ENCODE measurements around the gene TOR1AIP2. TPM values are rescaled to one million over a fixed set of nuclear protein-coding genes. Genes with fewer than 3 reads are reported as not detected.

Gene TOR1AIP2
- total and polyA plus RNA-seq, 10 of the 15 experiments (the other 5 are each of a cell fraction or from before 2014, with no cell fraction given) = 5.3 to 38.9 (median 15.4) TPM

- POLR2A ChIA-PET = no interaction called here
- Histone ChIP-seq H4K20me1 (ENCODE audit: control insufficient read depth, insufficient read depth) (no peaks in the 10 kb centered on the region), H3K79me2 (ENCODE audit: control insufficient read depth, insufficient read depth, low read length) (no peaks in the 10 kb centered on the region), H3K27ac (ENCODE audit: control insufficient read depth, insufficient read depth) (no peak overlapping the region), H3K36me3 (ENCODE audit: control insufficient read depth in 2 of 2, insufficient read depth in 2 of 2, low read length in 1 of 2) (peaks cover 0 to 9% of the 10 kb centered on the region in 2 experiments; a peak in 1 of 4 replicates), H3K27me3 (replicated peaks in 1 of 2; ENCODE audit: control insufficient read depth in 2 of 2, insufficient read depth in 2 of 2, low read length in 1 of 2) (no peaks in the 10 kb centered on the region), H2AFZ (ENCODE audit: control insufficient read depth, low read depth, low read length) (no peak overlapping the region), H3K4me1 (ENCODE audit: control insufficient read depth, insufficient read depth, low read length) (no peaks in the 10 kb centered on the region), H3K9me3 (replicated peaks; ENCODE audit: control insufficient read depth, insufficient read depth, low read length) (no peaks in the 10 kb centered on the region), H3K4me2 (ENCODE audit: control insufficient read depth, insufficient read depth) (no peak overlapping the region), H3K4me3 (no peak overlapping the region), H3K9ac (ENCODE audit: control insufficient read depth, insufficient read depth, low read length) (no peak overlapping the region)
- intact Hi-C loops (cut with micrococcal nuclease; ENCODE audit: unreplicated experiment) (no loop called here), in situ Hi-C loops (cut with MboI) (no loop called here)
- ATAC-seq = no peak
- TF ChIP-seq ELK1 (IDR thresholded peaks at IDR 0.05; ENCODE audit: low read depth, low read length) (no peak), BACH1 (IDR thresholded peaks at IDR 0.05; ENCODE audit: borderline replicate concordance) (no peak), IKZF1 (conservative IDR thresholded peaks at IDR 0.05) (no peak), E2F8 (IDR thresholded peaks at IDR 0.05; ENCODE audit: low read depth, partially characterized antibody) (no peak), CBFB (IDR thresholded peaks at IDR 0.05; ENCODE audit: low read depth) (no peak), RUNX3 (IDR thresholded peaks at IDR 0.05; ENCODE audit: low read length) (no peak)
- DNase-seq (ENCODE audit: low read depth, low spot score) = no peak
- BruUV-seq (replicated peaks) = no TSS peak
- CTCF ChIA-PET = interaction anchor here (0.8 kb wide), 1 partner anchor 12 kb away, joined by 3 read pairs; no protein-coding TSS in a partner anchor
- RAD21 ChIA-PET (ENCODE audit: unreplicated experiment) = interaction anchor here (1.8 kb wide), 1 partner anchor 57 kb away, joined by 5 read pairs; no protein-coding TSS in a partner anchor
- 99% methylated on average over 5 of the region's 5 CpGs for WGBS (ENCODE audit: insufficient coverage, insufficient replicate concordance, low lambda C conversion rate, missing lambda C conversion rate)
- FAIRE-seq = no peak
- SMC1A ChIA-PET (ENCODE audit: uncharacterized antibody, unreplicated experiment) = interaction anchor here (0.9 to 1.5 kb wide), 4 partner anchors 18 to 65 kb away, joined by 3 read pairs; no protein-coding TSS in a partner anchor
Observed at GRCh38 chr1:179925302-179925701, 47.7 kb upstream of the TOR1AIP2 start.
